HEK293 (cell line): ENCODE data around the gene GRIK4.

Experiments
- ZNF184 ChIP-seq: fragments of 450-650 bp; IDR thresholded peaks from 2 replicates; pipeline ENCODE4 v1.5.1; 2018; ENCODE audit warnings: missing biosample characterization, mild to moderate bottlenecking, missing genetic modification characterization
- ZNF274 ChIP-seq, 2 experiments: fragments of 200-500 bp in 1 of 2; fragments of 450-650 bp in 1 of 2; sonication (Bioruptor generic) in 1 of 2; formaldehyde crosslinking in 1 of 2; IDR thresholded peaks; 2 replicates each; pipeline versions ENCODE4 v1.5.1 to v1.6.1; 2014 to 2016; ENCODE audit warnings: borderline replicate concordance in 1 of 2, inconsistent platforms in 1 of 2, low read length in 1 of 2, missing biosample characterization in 1 of 2, missing genetic modification characterization in 1 of 2
- ZNF416 ChIP-seq: fragments of 450-650 bp; formaldehyde crosslinking; IDR thresholded peaks from 2 replicates; pipeline ENCODE4 v1.5.1; 2016; ENCODE audit warnings: missing biosample characterization, missing genetic modification characterization
- ZNF48 ChIP-seq: fragments of 450-650 bp; formaldehyde crosslinking; IDR thresholded peaks from 2 replicates; pipeline ENCODE4 v1.5.1; 2016; ENCODE audit warnings: missing biosample characterization, missing genetic modification characterization
- ZNF501 ChIP-seq: fragments of 450-650 bp; formaldehyde crosslinking; IDR thresholded peaks from 2 replicates; pipeline ENCODE4 v1.5.1; 2016; ENCODE audit warnings: missing biosample characterization, missing genetic modification characterization
- ZNF830 ChIP-seq: fragments of 450-650 bp; IDR thresholded peaks from 2 replicates; pipeline ENCODE4 v1.5.0; 2018; ENCODE audit warnings: missing biosample characterization, missing genetic modification characterization, low read depth, mild to moderate bottlenecking, moderate library complexity
- TF ChIP-seq, protein P1 (sequence below): fragments of 450-650 bp; formaldehyde crosslinking; IDR thresholded peaks from 2 replicates; pipeline ENCODE4 v1.5.1; 2016; ENCODE audit warnings: missing biosample characterization, missing genetic modification characterization
- TF ChIP-seq, protein P2 (sequence below): fragments of 450-650 bp; formaldehyde crosslinking; conservative IDR thresholded peaks from 2 replicates; pipeline ENCODE4 v1.5.1; 2016; ENCODE audit warnings: low read depth, missing biosample characterization, missing genetic modification characterization
- TF ChIP-seq, protein P3 (sequence below): fragments of 450-650 bp; formaldehyde crosslinking; IDR thresholded peaks from 2 replicates; pipeline ENCODE4 v1.5.1; 2016; ENCODE audit warnings: missing biosample characterization, missing genetic modification characterization
- TF ChIP-seq, protein P4 (sequence below): fragments of 450-650 bp; formaldehyde crosslinking; IDR thresholded peaks from 2 replicates; pipeline ENCODE4 v1.5.1; 2017; ENCODE audit warnings: missing biosample characterization, mild to moderate bottlenecking, missing genetic modification characterization, moderate library complexity
- TF ChIP-seq, protein P5 (sequence below): fragments of 450-650 bp; formaldehyde crosslinking; IDR thresholded peaks from 2 replicates; pipeline ENCODE4 v1.5.1; 2016; ENCODE audit warnings: missing biosample characterization, missing genetic modification characterization
- TF ChIP-seq, protein P6 (sequence below): fragments of 450-650 bp; formaldehyde crosslinking; IDR thresholded peaks from 2 replicates; pipeline ENCODE4 v1.5.1; 2017; ENCODE audit warnings: missing biosample characterization, missing genetic modification characterization

DNA sequence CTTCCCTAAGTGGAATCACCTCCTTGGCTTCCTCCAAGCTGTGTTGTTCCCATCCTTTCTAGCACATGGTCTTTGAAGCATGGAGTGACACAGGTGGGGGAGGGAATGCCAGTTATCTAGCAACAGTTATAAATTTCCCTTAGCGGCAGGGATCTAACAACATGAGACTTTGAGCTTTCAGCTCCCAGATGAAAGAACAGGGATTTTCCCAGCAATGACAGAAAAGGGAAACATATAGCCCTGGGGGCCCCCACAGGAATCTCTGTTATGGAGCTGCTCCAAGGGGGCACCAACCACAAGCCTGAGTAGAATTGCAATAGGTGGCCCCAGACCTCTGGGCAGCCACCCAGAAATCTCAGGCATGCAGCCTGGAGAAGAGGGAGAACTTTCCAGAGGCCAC, 163.0 kb downstream of the GRIK4 start:
- TF ChIP-seq, protein P1, sequence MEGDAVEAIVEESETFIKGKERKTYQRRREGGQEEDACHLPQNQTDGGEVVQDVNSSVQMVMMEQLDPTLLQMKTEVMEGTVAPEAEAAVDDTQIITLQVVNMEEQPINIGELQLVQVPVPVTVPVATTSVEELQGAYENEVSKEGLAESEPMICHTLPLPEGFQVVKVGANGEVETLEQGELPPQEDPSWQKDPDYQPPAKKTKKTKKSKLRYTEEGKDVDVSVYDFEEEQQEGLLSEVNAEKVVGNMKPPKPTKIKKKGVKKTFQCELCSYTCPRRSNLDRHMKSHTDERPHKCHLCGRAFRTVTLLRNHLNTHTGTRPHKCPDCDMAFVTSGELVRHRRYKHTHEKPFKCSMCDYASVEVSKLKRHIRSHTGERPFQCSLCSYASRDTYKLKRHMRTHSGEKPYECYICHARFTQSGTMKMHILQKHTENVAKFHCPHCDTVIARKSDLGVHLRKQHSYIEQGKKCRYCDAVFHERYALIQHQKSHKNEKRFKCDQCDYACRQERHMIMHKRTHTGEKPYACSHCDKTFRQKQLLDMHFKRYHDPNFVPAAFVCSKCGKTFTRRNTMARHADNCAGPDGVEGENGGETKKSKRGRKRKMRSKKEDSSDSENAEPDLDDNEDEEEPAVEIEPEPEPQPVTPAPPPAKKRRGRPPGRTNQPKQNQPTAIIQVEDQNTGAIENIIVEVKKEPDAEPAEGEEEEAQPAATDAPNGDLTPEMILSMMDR (tag by site-specific recombination) = no peak
- TF ChIP-seq ZNF184 (tag by site-specific recombination) (no peak), ZNF48 (tag by site-specific recombination) (no peak), ZNF274 (IDR thresholded peaks at IDR 0.05; ENCODE audit: low read length) (no peak), ZNF274 (tag by site-specific recombination; IDR thresholded peaks at IDR 0.05; ENCODE audit: borderline replicate concordance) (no peak), ZNF501 (tag by site-specific recombination) (no peak), ZNF830 (tag by site-specific recombination) (no peak), ZNF416 (tag by site-specific recombination) (no peak)
- TF ChIP-seq, protein P2, sequence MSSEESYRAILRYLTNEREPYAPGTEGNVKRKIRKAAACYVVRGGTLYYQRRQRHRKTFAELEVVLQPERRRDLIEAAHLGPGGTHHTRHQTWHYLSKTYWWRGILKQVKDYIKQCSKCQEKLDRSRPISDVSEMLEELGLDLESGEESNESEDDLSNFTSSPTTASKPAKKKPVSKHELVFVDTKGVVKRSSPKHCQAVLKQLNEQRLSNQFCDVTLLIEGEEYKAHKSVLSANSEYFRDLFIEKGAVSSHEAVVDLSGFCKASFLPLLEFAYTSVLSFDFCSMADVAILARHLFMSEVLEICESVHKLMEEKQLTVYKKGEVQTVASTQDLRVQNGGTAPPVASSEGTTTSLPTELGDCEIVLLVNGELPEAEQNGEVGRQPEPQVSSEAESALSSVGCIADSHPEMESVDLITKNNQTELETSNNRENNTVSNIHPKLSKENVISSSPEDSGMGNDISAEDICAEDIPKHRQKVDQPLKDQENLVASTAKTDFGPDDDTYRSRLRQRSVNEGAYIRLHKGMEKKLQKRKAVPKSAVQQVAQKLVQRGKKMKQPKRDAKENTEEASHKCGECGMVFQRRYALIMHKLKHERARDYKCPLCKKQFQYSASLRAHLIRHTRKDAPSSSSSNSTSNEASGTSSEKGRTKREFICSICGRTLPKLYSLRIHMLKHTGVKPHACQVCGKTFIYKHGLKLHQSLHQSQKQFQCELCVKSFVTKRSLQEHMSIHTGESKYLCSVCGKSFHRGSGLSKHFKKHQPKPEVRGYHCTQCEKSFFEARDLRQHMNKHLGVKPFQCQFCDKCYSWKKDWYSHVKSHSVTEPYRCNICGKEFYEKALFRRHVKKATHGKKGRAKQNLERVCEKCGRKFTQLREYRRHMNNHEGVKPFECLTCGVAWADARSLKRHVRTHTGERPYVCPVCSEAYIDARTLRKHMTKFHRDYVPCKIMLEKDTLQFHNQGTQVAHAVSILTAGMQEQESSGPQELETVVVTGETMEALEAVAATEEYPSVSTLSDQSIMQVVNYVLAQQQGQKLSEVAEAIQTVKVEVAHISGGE (tag by site-specific recombination) = no peak
- TF ChIP-seq, protein P3, sequence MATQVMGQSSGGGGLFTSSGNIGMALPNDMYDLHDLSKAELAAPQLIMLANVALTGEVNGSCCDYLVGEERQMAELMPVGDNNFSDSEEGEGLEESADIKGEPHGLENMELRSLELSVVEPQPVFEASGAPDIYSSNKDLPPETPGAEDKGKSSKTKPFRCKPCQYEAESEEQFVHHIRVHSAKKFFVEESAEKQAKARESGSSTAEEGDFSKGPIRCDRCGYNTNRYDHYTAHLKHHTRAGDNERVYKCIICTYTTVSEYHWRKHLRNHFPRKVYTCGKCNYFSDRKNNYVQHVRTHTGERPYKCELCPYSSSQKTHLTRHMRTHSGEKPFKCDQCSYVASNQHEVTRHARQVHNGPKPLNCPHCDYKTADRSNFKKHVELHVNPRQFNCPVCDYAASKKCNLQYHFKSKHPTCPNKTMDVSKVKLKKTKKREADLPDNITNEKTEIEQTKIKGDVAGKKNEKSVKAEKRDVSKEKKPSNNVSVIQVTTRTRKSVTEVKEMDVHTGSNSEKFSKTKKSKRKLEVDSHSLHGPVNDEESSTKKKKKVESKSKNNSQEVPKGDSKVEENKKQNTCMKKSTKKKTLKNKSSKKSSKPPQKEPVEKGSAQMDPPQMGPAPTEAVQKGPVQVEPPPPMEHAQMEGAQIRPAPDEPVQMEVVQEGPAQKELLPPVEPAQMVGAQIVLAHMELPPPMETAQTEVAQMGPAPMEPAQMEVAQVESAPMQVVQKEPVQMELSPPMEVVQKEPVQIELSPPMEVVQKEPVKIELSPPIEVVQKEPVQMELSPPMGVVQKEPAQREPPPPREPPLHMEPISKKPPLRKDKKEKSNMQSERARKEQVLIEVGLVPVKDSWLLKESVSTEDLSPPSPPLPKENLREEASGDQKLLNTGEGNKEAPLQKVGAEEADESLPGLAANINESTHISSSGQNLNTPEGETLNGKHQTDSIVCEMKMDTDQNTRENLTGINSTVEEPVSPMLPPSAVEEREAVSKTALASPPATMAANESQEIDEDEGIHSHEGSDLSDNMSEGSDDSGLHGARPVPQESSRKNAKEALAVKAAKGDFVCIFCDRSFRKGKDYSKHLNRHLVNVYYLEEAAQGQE = no peak
- TF ChIP-seq, protein P4, sequence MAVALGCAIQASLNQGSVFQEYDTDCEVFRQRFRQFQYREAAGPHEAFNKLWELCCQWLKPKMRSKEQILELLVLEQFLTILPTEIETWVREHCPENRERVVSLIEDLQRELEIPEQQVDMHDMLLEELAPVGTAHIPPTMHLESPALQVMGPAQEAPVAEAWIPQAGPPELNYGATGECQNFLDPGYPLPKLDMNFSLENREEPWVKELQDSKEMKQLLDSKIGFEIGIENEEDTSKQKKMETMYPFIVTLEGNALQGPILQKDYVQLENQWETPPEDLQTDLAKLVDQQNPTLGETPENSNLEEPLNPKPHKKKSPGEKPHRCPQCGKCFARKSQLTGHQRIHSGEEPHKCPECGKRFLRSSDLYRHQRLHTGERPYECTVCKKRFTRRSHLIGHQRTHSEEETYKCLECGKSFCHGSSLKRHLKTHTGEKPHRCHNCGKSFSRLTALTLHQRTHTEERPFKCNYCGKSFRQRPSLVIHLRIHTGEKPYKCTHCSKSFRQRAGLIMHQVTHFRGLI = no peak
- TF ChIP-seq, protein P5, sequence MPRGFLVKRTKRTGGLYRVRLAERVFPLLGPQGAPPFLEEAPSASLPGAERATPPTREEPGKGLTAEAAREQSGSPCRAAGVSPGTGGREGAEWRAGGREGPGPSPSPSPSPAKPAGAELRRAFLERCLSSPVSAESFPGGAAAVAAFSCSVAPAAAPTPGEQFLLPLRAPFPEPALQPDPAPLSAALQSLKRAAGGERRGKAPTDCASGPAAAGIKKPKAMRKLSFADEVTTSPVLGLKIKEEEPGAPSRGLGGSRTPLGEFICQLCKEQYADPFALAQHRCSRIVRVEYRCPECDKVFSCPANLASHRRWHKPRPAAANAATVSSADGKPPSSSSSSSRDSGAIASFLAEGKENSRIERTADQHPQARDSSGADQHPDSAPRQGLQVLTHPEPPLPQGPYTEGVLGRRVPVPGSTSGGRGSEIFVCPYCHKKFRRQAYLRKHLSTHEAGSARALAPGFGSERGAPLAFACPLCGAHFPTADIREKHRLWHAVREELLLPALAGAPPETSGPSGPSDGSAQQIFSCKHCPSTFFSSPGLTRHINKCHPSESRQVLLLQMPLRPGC = no peak
- TF ChIP-seq, protein P6, sequence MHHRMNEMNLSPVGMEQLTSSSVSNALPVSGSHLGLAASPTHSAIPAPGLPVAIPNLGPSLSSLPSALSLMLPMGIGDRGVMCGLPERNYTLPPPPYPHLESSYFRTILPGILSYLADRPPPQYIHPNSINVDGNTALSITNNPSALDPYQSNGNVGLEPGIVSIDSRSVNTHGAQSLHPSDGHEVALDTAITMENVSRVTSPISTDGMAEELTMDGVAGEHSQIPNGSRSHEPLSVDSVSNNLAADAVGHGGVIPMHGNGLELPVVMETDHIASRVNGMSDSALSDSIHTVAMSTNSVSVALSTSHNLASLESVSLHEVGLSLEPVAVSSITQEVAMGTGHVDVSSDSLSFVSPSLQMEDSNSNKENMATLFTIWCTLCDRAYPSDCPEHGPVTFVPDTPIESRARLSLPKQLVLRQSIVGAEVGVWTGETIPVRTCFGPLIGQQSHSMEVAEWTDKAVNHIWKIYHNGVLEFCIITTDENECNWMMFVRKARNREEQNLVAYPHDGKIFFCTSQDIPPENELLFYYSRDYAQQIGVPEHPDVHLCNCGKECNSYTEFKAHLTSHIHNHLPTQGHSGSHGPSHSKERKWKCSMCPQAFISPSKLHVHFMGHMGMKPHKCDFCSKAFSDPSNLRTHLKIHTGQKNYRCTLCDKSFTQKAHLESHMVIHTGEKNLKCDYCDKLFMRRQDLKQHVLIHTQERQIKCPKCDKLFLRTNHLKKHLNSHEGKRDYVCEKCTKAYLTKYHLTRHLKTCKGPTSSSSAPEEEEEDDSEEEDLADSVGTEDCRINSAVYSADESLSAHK = no peak
